ENCODE measurements around the gene TMEM98. TPM values are rescaled to one million over a fixed set of nuclear protein-coding genes. Genes with fewer than 3 reads are reported as not detected.
A peak's percentile ranks its signal among the peaks of the same experiment; 100 is the strongest.

The TMEM98 gene
- total RNA-seq, 1 donor from 2014 or later: 10.1 TPM

GRCh38 chr17:32901743-32902142, 26.2 kb upstream of the TMEM98 start:
- intact Hi-C loops (cut with micrococcal nuclease): no loop called here
- no peaks in the 10 kb centered on the region for H3K9me3 ChIP-seq (replicated peaks)
- TF ChIP-seq CTCF (IDR thresholded peaks at IDR 0.05; ENCODE audit: borderline replicate concordance): no peak
- no peaks in the 10 kb centered on the region for H3K36me3 ChIP-seq
- peaks cover 5% of the 10 kb centered on the region for H3K27me3 ChIP-seq (ENCODE audit: low read depth)
- no peak overlapping the region for H3K27ac ChIP-seq (replicated peaks)
- H3K4me3 ChIP-seq: no peak overlapping the region
- DNase-seq: no peak
- H3K4me1 ChIP-seq: peaks cover 17% of the 10 kb centered on the region

- no peaks in the 10 kb centered on the region for H3K36me3 ChIP-seq
- peaks cover 5% of the 10 kb centered on the region for H3K27me3 ChIP-seq (ENCODE audit: low read depth)
- peaks cover 2% of the 10 kb centered on the region for H3K4me1 ChIP-seq
- DNase-seq: no peak
- intact Hi-C loops (cut with micrococcal nuclease): no loop called here
- no peak for TF ChIP-seq CTCF (IDR thresholded peaks at IDR 0.05; ENCODE audit: borderline replicate concordance)
- no peak overlapping the region for H3K27ac ChIP-seq (replicated peaks)
- H3K9me3 ChIP-seq (replicated peaks): no peaks in the 10 kb centered on the region
- H3K4me3 ChIP-seq: no peak overlapping the region
Measured at GRCh38 chr17:32903774-32904673, 23.9 kb upstream of the TMEM98 start.

- Histone ChIP-seq H3K36me3 (no peaks in the 10 kb centered on the region), H3K4me3 (no peak overlapping the region), H3K27me3 (ENCODE audit: low read depth) (peaks cover 5% of the 10 kb centered on the region), H3K4me1 (peaks cover 2% of the 10 kb centered on the region), H3K27ac (replicated peaks) (no peak overlapping the region), H3K9me3 (replicated peaks) (no peaks in the 10 kb centered on the region)
- DNase-seq: no peak
- TF ChIP-seq CTCF (IDR thresholded peaks at IDR 0.05; ENCODE audit: borderline replicate concordance): no peak
- intact Hi-C loops (cut with micrococcal nuclease): no loop called here
Measured at GRCh38 chr17:32904891-32905290, 23.1 kb upstream of the TMEM98 start.

GRCh38 chr17:32907583-32907982, 20.4 kb upstream of the TMEM98 start:
- no peaks in the 10 kb centered on the region for H3K9me3 ChIP-seq (replicated peaks)
- H3K36me3 ChIP-seq: no peaks in the 10 kb centered on the region
- no peak overlapping the region for H3K27ac ChIP-seq (replicated peaks)
- peaks cover 5% of the 10 kb centered on the region for H3K27me3 ChIP-seq (ENCODE audit: low read depth)
- no peak overlapping the region for H3K4me3 ChIP-seq
- no peak for DNase-seq
- H3K4me1 ChIP-seq: peaks cover 2% of the 10 kb centered on the region
- TF ChIP-seq CTCF (IDR thresholded peaks at IDR 0.05; ENCODE audit: borderline replicate concordance): no peak
- intact Hi-C loops (cut with micrococcal nuclease): no loop called here

GRCh38 chr17:32909787-32910369, 18.1 kb upstream of the TMEM98 start:
- Histone ChIP-seq H3K27ac (replicated peaks) (no peak overlapping the region), H3K36me3 (no peaks in the 10 kb centered on the region), H3K4me3 (no peak overlapping the region), H3K9me3 (replicated peaks) (no peaks in the 10 kb centered on the region), H3K27me3 (ENCODE audit: low read depth) (peaks cover 7% of the 10 kb centered on the region), H3K4me1 (peaks cover 2% of the 10 kb centered on the region)
- intact Hi-C loops (cut with micrococcal nuclease): loop anchor here (10.0 kb wide), 1 partner anchor 125 kb away; no protein-coding TSS in a partner anchor
- no peak for DNase-seq
- peak; percentile 85 for TF ChIP-seq CTCF (IDR thresholded peaks at IDR 0.05; ENCODE audit: borderline replicate concordance)

Data from left ventricle myocardium inferior (tissue), 1 donor.